Measurements from ENCODE around the gene SERHL2.
"Not testable (repeated sequence)": the region's sequence is repeated elsewhere in the genome, so short reads cannot be mapped to it uniquely, and the experiment has no call there.

SERHL2 gene

GRCh38 chr22:42536166-42536565 is 17.6 kb upstream of the SERHL2 start:
- DNase-seq: no peak

- DNase-seq: not testable (repeated sequence)
These were observed 17.1 kb upstream of the SERHL2 start for GRCh38 chr22:42536634-42537033.

GRCh38 chr22:42537199-42537831 is 16.4 kb upstream of the SERHL2 start:
- peak; percentile 32 to 76 for DNase-seq

GRCh38 chr22:42539236-42539771 is 14.5 kb upstream of the SERHL2 start:
- DNase-seq: not testable (repeated sequence)

- peak in 1 of 2 experiments; percentile 25 for DNase-seq
These were observed 9.1 kb upstream of the SERHL2 start for GRCh38 chr22:42544686-42545085.

GRCh38 chr22:42547562-42547961 is 6.2 kb upstream of the SERHL2 start:
- no peak for DNase-seq

GRCh38 chr22:42548126-42548525 is 5.6 kb upstream of the SERHL2 start:
- DNase-seq: not testable (repeated sequence)

GRCh38 chr22:42548597-42549330 is 5.0 kb upstream of the SERHL2 start:
- DNase-seq: no peak

- no peak for DNase-seq
These were observed 4.3 kb upstream of the SERHL2 start for GRCh38 chr22:42549331-42550060.

GRCh38 chr22:42552294-42552647 is 1.5 kb upstream of the SERHL2 start:
- DNase-seq: not testable (repeated sequence)

- no peak for DNase-seq
These were observed 6.6 kb downstream of the SERHL2 start for GRCh38 chr22:42560381-42560780.

- peak in 1 of 2 experiments; percentile 55 for DNase-seq
These were observed 7.0 kb downstream of the SERHL2 start for GRCh38 chr22:42560781-42561180.

GRCh38 chr22:42561856-42562255 is 8.1 kb downstream of the SERHL2 start:
- DNase-seq: no peak

- DNase-seq: no peak
These were observed 8.5 kb downstream of the SERHL2 start for GRCh38 chr22:42562279-42562678.

- no peak for DNase-seq
These were observed 8.9 kb downstream of the SERHL2 start for GRCh38 chr22:42562684-42563083.

- not testable (repeated sequence) for DNase-seq
These were observed 10.2 kb downstream of the SERHL2 start for GRCh38 chr22:42563943-42564342.

- no peak for DNase-seq
These were observed 10.9 kb downstream of the SERHL2 start for GRCh38 chr22:42564699-42565098.

- no peak for DNase-seq
These were observed 12.2 kb downstream of the SERHL2 start for GRCh38 chr22:42565956-42566355.

GRCh38 chr22:42567950-42568349 is 14.2 kb downstream of the SERHL2 start:
- not testable (repeated sequence) for DNase-seq

GRCh38 chr22:42570580-42570979 is 16.8 kb downstream of the SERHL2 start:
- not testable (repeated sequence) for DNase-seq

GRCh38 chr22:42571068-42571467 is 17.3 kb downstream of the SERHL2 start:
- DNase-seq: not testable (repeated sequence)

GRCh38 chr22:42574046-42574445 is 20.3 kb downstream of the SERHL2 start:
- not testable (repeated sequence) for DNase-seq

GRCh38 chr22:42574468-42574867 is 20.7 kb downstream of the SERHL2 start:
- not testable (repeated sequence) for DNase-seq

Measured in SHP77 (cell line).